Measurements from ENCODE around the gene ALKBH5.
A peak's percentile ranks its signal among the peaks of the same experiment; 100 is the strongest.

ALKBH5 gene

GRCh38 chr17:18183334-18184142 lies at the start of gene ALKBH5:
Gene ALKBH5 (plus strand): TSS chr17:18183828. CDS start chr17:18184244, 416 bp downstream.
- DNase-seq: peak; percentile 95

GRCh38 chr17:18136357-18136756 lies 47.3 kb upstream of the ALKBH5 start:
- DNase-seq: no peak

GRCh38 chr17:18138065-18138749 lies 45.4 kb upstream of the ALKBH5 start:
- no peak for DNase-seq

- no peak for DNase-seq
These were observed 44.5 kb upstream of the ALKBH5 start for GRCh38 chr17:18139092-18139491.

- DNase-seq: no peak
These were observed 44.1 kb upstream of the ALKBH5 start for GRCh38 chr17:18139498-18139897.

- no peak for DNase-seq
These were observed 43.7 kb upstream of the ALKBH5 start for GRCh38 chr17:18139949-18140348.

GRCh38 chr17:18140648-18141047 lies 43.0 kb upstream of the ALKBH5 start:
- no peak for DNase-seq

- DNase-seq: peak; percentile 26
These were observed 42.3 kb upstream of the ALKBH5 start for GRCh38 chr17:18141210-18141803.

GRCh38 chr17:18142417-18142816 lies 41.2 kb upstream of the ALKBH5 start:
- DNase-seq: no peak

- no peak for DNase-seq
These were observed 40.3 kb upstream of the ALKBH5 start for GRCh38 chr17:18143044-18143936.

- no peak for DNase-seq
These were observed 39.4 kb upstream of the ALKBH5 start for GRCh38 chr17:18144261-18144660.

GRCh38 chr17:18144855-18145254 lies 38.8 kb upstream of the ALKBH5 start:
- no peak for DNase-seq

GRCh38 chr17:18145811-18146210 lies 37.8 kb upstream of the ALKBH5 start:
- DNase-seq: no peak

- no peak for DNase-seq
These were observed 37.4 kb upstream of the ALKBH5 start for GRCh38 chr17:18146259-18146658.

- DNase-seq: no peak
These were observed 36.6 kb upstream of the ALKBH5 start for GRCh38 chr17:18146980-18147379.

- no peak for DNase-seq
These were observed 35.0 kb upstream of the ALKBH5 start for GRCh38 chr17:18148586-18148985.

GRCh38 chr17:18151290-18151689 lies 32.3 kb upstream of the ALKBH5 start:
- no peak for DNase-seq

- no peak for DNase-seq
These were observed 28.4 kb upstream of the ALKBH5 start for GRCh38 chr17:18155179-18155578.

GRCh38 chr17:18156171-18156975 lies 27.3 kb upstream of the ALKBH5 start:
- no peak for DNase-seq

- no peak for DNase-seq
These were observed 26.7 kb upstream of the ALKBH5 start for GRCh38 chr17:18156976-18157280.

GRCh38 chr17:18157354-18157985 lies 26.2 kb upstream of the ALKBH5 start:
- no peak for DNase-seq

Measured in NCI-H2227 treated with DMSO at 0.1 percent for 48 hours (cell line).